Measurements from ENCODE around the gene SIK2. TPM values are rescaled to one million over a fixed set of nuclear protein-coding genes. Genes with fewer than 3 reads are reported as not detected.

The SIK2 gene
- total and polyA plus RNA-seq, 2 donors (not counting 3 experiments of a cell fraction or from before 2014, with no cell fraction given), result 14.6 to 17.1 TPM

DNA sequence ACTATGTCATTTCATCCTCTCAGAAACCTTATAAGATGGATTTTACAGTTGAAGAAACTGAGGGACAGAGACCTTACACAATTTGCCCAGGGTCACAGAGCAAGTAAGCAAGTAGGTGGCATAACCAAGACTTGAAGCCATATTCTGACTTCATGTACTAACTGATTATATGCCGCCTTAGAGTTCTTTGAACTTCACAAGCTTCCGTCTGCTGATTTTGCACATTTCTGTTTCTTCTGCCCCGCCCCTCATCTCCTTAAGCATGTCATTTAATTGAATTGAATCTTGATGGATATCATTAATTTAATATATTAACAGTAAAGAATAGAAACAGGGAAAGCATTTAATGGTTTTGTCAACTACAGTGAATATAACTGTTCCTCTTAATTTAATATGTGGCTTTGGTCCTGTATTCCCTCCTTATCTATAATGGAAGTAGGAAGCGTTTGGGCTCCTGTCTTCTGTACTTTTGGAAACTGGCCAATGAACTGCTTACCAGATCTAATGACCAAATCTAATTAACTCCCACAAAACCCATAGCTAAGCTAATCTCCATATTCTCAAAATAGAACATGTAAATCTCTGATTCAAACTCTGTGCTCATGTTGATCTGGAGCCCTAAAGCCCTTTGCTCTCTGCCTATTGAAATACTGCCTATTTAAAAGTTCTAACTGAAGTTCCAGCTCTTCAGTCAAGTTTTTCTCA, 30.4 kb downstream of the SIK2 start:
- H4K20me1 ChIP-seq (replicated peaks; ENCODE audit: control insufficient read depth, extremely low read depth, insufficient read depth, low read length), result no peaks in the 10 kb centered on the region
- no TSS peak for BruUV-seq (replicated peaks)
- H3K4me3 ChIP-seq (replicated peaks in 1 of 3; ENCODE audit: insufficient read depth in 1 of 3, low read depth in 1 of 3, low read length in 3 of 3), result no peak overlapping the region
- CTCF ChIA-PET, result interaction anchor here (1.4 to 2.0 kb wide), 2 partner anchors 9 to 28 kb away, joined by 3 to 6 read pairs; no protein-coding TSS in a partner anchor
- H3K9me1 ChIP-seq (replicated peaks; ENCODE audit: control insufficient read depth, extremely low read depth, insufficient read depth, low read length), result peaks cover 3% of the 10 kb centered on the region
- no peaks in the 10 kb centered on the region for H3K36me3 ChIP-seq (ENCODE audit: control insufficient read depth in 2 of 2, extremely low read depth in 1 of 2, insufficient read depth in 2 of 2, low read length in 2 of 2)
- H2AFZ ChIP-seq (ENCODE audit: low read depth, low read length), result no peak overlapping the region
- dilution Hi-C loops (cut with MboI; ENCODE audit: extremely low pct_ligation_motif_present, low sequenced_read_pairs) (no loop called here), intact Hi-C loops (cut with micrococcal nuclease) (loop anchor here (5.0 kb wide), 1 partner anchor 85 kb away; no protein-coding TSS in a partner anchor)
- H3K27ac ChIP-seq (ENCODE audit: insufficient read depth, low read depth, low read length), result no peak overlapping the region
- H3K9ac ChIP-seq (replicated peaks; ENCODE audit: extremely low read depth, insufficient read depth, low read length), result no peak overlapping the region
- POLR2A ChIA-PET, result no interaction called here
- FAIRE-seq (no peak), DNase-seq (ENCODE audit: low read depth, low spot score) (no peak)
- no peak overlapping the region for H3K4me2 ChIP-seq (ENCODE audit: insufficient read depth, low read length)
- H3K79me2 ChIP-seq (ENCODE audit: control insufficient read depth, insufficient read depth, low read length), result no peaks in the 10 kb centered on the region
- peaks cover 2% of the 10 kb centered on the region for H3K9me3 ChIP-seq (replicated peaks; ENCODE audit: control insufficient read depth, insufficient read depth, low read length)
- H3K4me1 ChIP-seq (ENCODE audit: control insufficient read depth, extremely low read depth, insufficient read depth, low read length), result peaks cover 23% of the 10 kb centered on the region
- H3K27me3 ChIP-seq (ENCODE audit: control insufficient read depth in 2 of 2, insufficient read depth in 2 of 2, low read length in 2 of 2), result no peaks in the 10 kb centered on the region
- TF ChIP-seq EZH2 (IDR thresholded peaks at IDR 0.05; ENCODE audit: borderline replicate concordance, low read depth, low read length, severe bottlenecking) (no peak), GATA2 (IDR thresholded peaks at IDR 0.05; ENCODE audit: insufficient read depth, insufficient read length, low read depth, low read length) (no peak), MYC (IDR thresholded peaks at IDR 0.05; ENCODE audit: low read depth, low read length) (no peak), POLR2AphosphoS5 (IDR thresholded peaks at IDR 0.05; ENCODE audit: insufficient read depth, low read depth, low read length) (no peak), JUN (IDR thresholded peaks at IDR 0.05; ENCODE audit: borderline replicate concordance, insufficient read depth, insufficient read length, low read depth) (no peak), POLR2A (IDR thresholded peaks at IDR 0.05; ENCODE audit: low read depth, low read length) (no peak), FOS (IDR thresholded peaks at IDR 0.05; ENCODE audit: borderline replicate concordance, insufficient read depth, low read length) (no peak), MAX (IDR thresholded peaks at IDR 0.05; ENCODE audit: insufficient read depth, insufficient read length) (no peak), CTCF (IDR thresholded peaks at IDR 0.05; ENCODE audit: extremely low read depth in 1 of 2, insufficient read depth in 1 of 2, low read depth in 1 of 2, low read length in 2 of 2) (no peak)
